Ishikawa (cell line): ENCODE data around the gene ARCN1.

ENCODE experiments used
- CEBPB ChIP-seq: IDR thresholded peaks from 2 replicates; pipeline ENCODE4 v1.6.1; 2012
- EP300 ChIP-seq: IDR thresholded peaks from 2 replicates; pipeline ENCODE4 v1.6.1; 2012; ENCODE audit warnings: borderline replicate concordance
- FOXM1 ChIP-seq: IDR thresholded peaks from 2 replicates; pipeline ENCODE4 v1.6.1; 2012; ENCODE audit warnings: low read depth, borderline replicate concordance
- MAX ChIP-seq: IDR thresholded peaks from 2 replicates; pipeline ENCODE4 v1.6.1; 2012
- NFIC ChIP-seq: IDR thresholded peaks from 2 replicates; pipeline ENCODE4 v1.6.1; 2012
- TAF1 ChIP-seq: IDR thresholded peaks from 2 replicates; pipeline ENCODE4 v1.6.1; 2012; ENCODE audit warnings: low read depth, mild to moderate bottlenecking
- TCF12 ChIP-seq: IDR thresholded peaks from 2 replicates; pipeline ENCODE4 v1.6.1; 2012; ENCODE audit warnings: low read depth

GRCh38 chr11:118527109-118527508, 45.1 kb upstream of the ARCN1 start, which contains the start of gene TTC36:
- TF ChIP-seq FOXM1, result no peak
- TF ChIP-seq MAX, result no peak
- no peak for TF ChIP-seq TCF12
- TF ChIP-seq CEBPB, result no peak
- TF ChIP-seq NFIC, result no peak
- no peak for TF ChIP-seq EP300
- TF ChIP-seq TAF1, result no peak
